Left forelimb (tissue), 1 donor: ENCODE results near the gene OR1I1.

Experiments used
- DNase-seq: peaks from one replicate; pipeline ENCODE4 v3.0.0-alpha.2; 2018; ENCODE audit warnings: low spot score

Gene OR1I1

GRCh38 chr19:15098460-15098859, 16.4 kb downstream of the OR1I1 start:
- DNase-seq, result no peak

- DNase-seq, result no peak
Measured at GRCh38 chr19:15099017-15099582, 17.1 kb downstream of the OR1I1 start.

GRCh38 chr19:15101479-15102082, 19.6 kb downstream of the OR1I1 start:
- no peak for DNase-seq

- DNase-seq, result no peak
Measured at GRCh38 chr19:15104003-15104402, 22.0 kb downstream of the OR1I1 start.

- DNase-seq, result no peak
Measured at GRCh38 chr19:15104411-15104810, 22.4 kb downstream of the OR1I1 start.

- DNase-seq, result no peak
Measured at GRCh38 chr19:15105044-15105443, 23.0 kb downstream of the OR1I1 start.

- DNase-seq, result peak; percentile 87
Measured at GRCh38 chr19:15107061-15108010, 25.3 kb downstream of the OR1I1 start, which contains the start of gene SYDE1. Gene SYDE1 (plus strand): TSS chr19:15107401. CDS start chr19:15107434, 33 bp downstream.

- DNase-seq, result no peak
Measured at GRCh38 chr19:15108145-15108844, 26.3 kb downstream of the OR1I1 start.

- DNase-seq, result no peak
Measured at GRCh38 chr19:15108845-15109767, 27.1 kb downstream of the OR1I1 start.

- DNase-seq, result no peak
Measured at GRCh38 chr19:15109768-15110417, 27.9 kb downstream of the OR1I1 start.

- no peak for DNase-seq
Measured at GRCh38 chr19:15110418-15110815, 28.4 kb downstream of the OR1I1 start.

GRCh38 chr19:15111758-15112157, 29.7 kb downstream of the OR1I1 start:
- no peak for DNase-seq

- no peak for DNase-seq
Measured at GRCh38 chr19:15112385-15112784, 30.4 kb downstream of the OR1I1 start.

- no peak for DNase-seq
Measured at GRCh38 chr19:15113245-15114152, 31.5 kb downstream of the OR1I1 start.

- DNase-seq, result no peak
Measured at GRCh38 chr19:15114153-15114540, 32.1 kb downstream of the OR1I1 start.

- no peak for DNase-seq
Measured at GRCh38 chr19:15115080-15115479, 33.1 kb downstream of the OR1I1 start.

GRCh38 chr19:15115762-15116615, 34.0 kb downstream of the OR1I1 start:
- no peak for DNase-seq

GRCh38 chr19:15116856-15117255, 34.8 kb downstream of the OR1I1 start:
- no peak for DNase-seq

GRCh38 chr19:15118248-15118647, 36.2 kb downstream of the OR1I1 start:
- no peak for DNase-seq
